GM21786 (cell line): ENCODE results near the gene TAPBP.
"Not testable (repeated sequence)": the region's sequence is repeated elsewhere in the genome, so short reads cannot be mapped to it uniquely, and the experiment has no call there.

Source experiments
- ATAC-seq: cut with Tn5 transposase; IDR thresholded peaks from one replicate; pipeline ENCODE4 v1.9.1; 2021; ENCODE audit not compliant: unreplicated experiment

TAPBP gene

GRCh38 chr6:33277663-33278391, 36.1 kb downstream of the TAPBP start:
- ATAC-seq: no peak

- peak; percentile 57 for ATAC-seq
These were observed 36.8 kb downstream of the TAPBP start, which contains the start of gene B3GALT4 for GRCh38 chr6:33276864-33277662. B3GALT4 (plus strand) TSS chr6:33277123; CDS start chr6:33277420, 297 bp downstream.

- ATAC-seq: no peak
These were observed 37.4 kb downstream of the TAPBP start for GRCh38 chr6:33276581-33276863.

GRCh38 chr6:33275795-33276580, 37.9 kb downstream of the TAPBP start:
- ATAC-seq: not testable (repeated sequence)

- ATAC-seq: no peak
These were observed 39.7 kb downstream of the TAPBP start for GRCh38 chr6:33273924-33274902.

GRCh38 chr6:33273129-33273923, 40.6 kb downstream of the TAPBP start:
- ATAC-seq: no peak

- no peak for ATAC-seq
These were observed 41.4 kb downstream of the TAPBP start for GRCh38 chr6:33272275-33273128.

- peak; percentile 83 for ATAC-seq
These were observed 42.2 kb downstream of the TAPBP start, which contains the start of the genes RPS18 and VPS52 for GRCh38 chr6:33271468-33272274. RPS18 (plus strand) TSS chr6:33272075; CDS start chr6:33272120, 45 bp downstream. VPS52 (minus strand) TSS chr6:33271876; CDS start chr6:33271675, 201 bp downstream.

GRCh38 chr6:33271117-33271467, 42.8 kb downstream of the TAPBP start:
- no peak for ATAC-seq

- ATAC-seq: no peak
These were observed 49.9 kb downstream of the TAPBP start for GRCh38 chr6:33264015-33264414.

GRCh38 chr6:33262490-33262889, 51.4 kb downstream of the TAPBP start:
- not testable (repeated sequence) for ATAC-seq

GRCh38 chr6:33259032-33259431, 54.8 kb downstream of the TAPBP start:
- ATAC-seq: no peak

- no peak for ATAC-seq
These were observed 59.3 kb downstream of the TAPBP start for GRCh38 chr6:33254591-33254990.

GRCh38 chr6:33252759-33253158, 61.1 kb downstream of the TAPBP start:
- no peak for ATAC-seq

GRCh38 chr6:33251395-33252012, 62.4 kb downstream of the TAPBP start:
- ATAC-seq: no peak

GRCh38 chr6:33250731-33251130, 63.1 kb downstream of the TAPBP start:
- no peak for ATAC-seq
